CD4-positive, alpha-beta T cell treated with Interleukin-10 for 1 hour (primary cell): ENCODE measurements around the gene CTNNA2.

Experiments used
- DNase-seq: peaks from one replicate; pipeline ENCODE4 v3.0.0-alpha.2; 2020

The CTNNA2 gene

DNA sequence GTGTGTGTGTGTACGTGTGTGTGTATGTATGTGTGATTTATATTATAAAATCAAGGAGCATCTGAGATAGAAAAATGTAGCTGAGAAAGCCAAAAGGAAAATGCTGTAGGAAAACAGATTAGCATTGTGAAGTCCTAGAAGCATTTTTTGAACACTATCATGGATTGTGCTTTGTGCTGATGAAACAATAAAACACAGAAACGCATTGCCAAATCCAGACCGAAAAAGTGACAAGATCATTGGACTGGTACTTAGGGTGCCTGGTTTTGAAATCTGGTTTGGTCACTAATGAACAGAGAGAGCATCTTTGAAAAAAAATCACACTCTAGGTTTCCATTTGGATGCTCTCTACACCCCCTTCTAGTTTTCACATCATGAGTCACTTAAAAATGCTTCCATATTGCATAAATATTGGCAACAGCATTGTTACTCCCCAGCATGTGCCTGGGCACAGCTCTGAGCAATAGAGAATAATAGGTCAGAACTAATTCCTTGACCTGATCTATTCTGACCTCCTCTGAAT, 1006.3 kb downstream of the CTNNA2 start:
- DNase-seq: no peak

DNA sequence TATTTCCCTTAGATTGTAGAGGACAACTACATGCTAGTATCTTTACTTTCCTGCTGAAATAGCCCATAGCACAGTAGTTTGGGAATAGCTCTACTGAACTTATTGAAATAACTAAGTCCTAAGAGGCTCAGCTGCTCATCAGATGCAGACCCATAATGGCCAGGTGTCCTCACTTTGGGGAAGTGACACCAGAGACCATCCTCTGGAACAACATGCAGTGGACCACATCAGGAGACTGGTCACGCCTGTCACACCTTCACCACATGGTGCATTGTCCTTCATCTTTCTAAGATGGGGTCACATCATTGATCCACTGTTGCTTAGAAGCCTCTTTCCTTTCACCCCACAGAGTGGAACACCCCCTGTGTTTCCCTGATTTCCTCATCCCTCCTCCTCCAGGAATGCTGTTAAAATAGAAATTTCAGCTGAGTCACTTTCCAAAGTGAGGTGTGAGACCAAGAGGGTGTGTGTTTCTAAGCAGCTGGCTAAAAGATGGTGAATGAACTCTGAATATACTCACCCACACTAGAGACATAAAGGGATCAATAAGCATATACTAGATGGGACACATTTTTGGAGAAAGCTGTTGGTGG, 1006.9 kb downstream of the CTNNA2 start:
- no peak for DNase-seq

DNA sequence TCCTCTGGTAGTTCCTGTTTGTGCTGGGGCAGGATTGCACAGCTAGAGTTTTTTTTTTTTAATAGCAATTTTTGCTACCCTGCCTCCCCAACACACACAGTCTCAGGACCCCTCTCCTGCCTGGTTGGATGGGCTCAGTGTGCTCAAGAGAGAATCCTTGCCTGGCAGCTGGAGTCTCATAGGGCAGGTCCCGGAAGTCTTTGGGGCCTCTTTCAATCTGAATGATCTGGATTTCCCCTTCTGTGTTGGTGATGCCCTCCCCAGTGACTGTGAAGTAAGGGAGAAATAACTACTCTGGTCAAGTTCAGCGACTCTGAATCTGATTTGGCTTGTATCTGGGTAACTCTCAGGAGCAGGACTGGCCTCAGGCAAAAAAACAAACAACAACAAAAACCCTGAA, 1012.3 kb downstream of the CTNNA2 start:
- no peak for DNase-seq

DNA sequence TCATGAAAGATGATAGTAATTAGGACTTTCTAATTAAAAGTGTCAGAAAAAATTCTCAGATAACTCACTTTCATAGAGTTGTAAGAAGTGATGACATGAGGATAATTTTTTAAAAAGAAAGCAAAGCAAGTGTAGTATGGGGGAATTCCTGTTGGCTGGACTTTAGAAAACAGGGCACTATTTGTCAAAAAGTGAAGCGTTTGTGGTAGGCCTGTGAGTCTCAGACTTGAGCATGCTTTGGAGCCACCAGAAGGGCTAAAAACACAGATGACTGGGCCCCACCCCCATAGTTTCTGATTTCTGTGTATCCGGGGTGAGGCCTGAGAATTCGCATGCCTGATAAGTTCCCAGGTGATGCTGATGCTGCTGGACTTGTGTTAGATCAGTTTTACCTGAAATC, 1014.3 kb downstream of the CTNNA2 start:
- DNase-seq: no peak

DNA sequence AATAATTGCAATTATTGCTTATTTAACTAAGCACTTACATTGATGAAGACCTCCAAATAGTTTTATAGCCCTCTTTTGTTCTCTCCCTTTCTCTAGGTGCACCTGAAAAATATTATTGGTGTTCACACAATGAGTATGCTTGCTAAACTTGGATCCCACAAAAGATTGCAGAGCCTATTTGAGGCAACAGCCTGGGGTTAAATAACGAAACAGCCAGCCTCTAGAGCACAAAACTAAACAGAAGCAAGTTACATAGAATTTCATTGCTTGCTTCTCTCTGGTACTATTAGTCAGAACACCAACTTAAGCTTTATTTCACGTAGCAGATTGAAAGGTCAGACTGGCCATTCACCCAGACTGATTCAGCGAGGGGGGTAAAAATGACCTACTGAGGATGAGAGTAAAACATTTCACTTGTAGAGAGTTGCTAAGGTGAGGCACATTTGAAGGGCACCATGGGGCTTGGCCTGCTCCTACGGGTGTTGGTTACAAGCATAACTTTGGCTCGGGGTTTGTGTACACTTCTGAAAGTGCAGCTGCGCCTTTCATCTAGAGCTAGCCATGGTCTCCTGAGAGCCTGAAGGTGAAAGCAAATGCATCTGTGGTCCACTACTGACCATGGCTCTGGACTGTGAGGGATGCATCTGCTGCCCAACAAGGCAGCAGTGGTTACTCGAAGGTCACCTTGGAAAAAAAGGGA, 1016.8 kb downstream of the CTNNA2 start:
- no peak for DNase-seq

DNA sequence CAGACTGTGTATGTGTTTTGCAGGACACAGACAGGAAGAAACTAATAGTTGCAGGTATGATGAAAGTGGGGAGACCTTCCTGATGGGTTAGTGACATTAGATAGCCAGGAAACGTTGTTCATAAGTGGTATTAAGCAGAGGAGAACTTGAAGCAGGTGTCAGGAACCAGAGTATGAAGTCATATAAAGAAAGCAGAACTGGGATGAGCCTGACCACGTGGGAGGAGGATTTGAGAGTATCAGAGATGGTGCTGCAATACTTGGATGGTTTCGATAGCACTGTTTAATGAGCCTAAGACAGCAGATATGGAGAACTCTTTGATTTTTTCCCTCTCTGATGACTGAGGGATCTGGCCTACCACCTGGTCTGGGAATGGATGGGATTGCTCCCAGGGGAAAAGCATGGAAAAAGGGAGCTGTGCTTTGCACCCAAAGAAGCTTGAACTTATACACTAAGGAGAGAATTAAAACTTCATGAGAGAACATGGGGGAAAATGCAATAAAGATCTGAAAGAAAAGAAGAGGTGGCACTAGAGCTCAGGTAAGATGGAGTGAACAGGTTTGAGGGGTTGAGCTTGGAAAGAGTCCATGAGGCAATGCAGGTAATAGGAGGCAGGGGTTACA, 1017.7 kb downstream of the CTNNA2 start:
- DNase-seq: no peak

DNA sequence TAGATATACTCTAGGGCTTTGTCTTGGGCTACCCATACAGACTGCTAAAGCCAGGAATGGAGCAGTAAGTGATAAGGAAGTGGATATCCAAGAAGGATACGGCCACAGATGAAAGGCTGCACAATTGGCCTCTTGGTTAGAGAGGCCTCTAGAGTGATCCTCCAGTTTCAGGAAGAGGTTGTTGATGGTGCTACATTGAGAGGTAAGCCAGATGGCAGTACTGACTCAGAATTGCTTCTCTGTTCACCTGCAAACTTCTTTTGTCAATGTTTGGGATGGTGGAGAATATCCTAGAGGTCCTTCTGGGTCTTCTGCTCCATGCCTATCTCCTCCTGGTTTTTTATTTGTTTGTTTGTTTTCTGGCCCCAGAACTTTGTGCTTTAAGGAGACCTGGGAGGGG, 1018.5 kb downstream of the CTNNA2 start:
- DNase-seq: no peak

DNA sequence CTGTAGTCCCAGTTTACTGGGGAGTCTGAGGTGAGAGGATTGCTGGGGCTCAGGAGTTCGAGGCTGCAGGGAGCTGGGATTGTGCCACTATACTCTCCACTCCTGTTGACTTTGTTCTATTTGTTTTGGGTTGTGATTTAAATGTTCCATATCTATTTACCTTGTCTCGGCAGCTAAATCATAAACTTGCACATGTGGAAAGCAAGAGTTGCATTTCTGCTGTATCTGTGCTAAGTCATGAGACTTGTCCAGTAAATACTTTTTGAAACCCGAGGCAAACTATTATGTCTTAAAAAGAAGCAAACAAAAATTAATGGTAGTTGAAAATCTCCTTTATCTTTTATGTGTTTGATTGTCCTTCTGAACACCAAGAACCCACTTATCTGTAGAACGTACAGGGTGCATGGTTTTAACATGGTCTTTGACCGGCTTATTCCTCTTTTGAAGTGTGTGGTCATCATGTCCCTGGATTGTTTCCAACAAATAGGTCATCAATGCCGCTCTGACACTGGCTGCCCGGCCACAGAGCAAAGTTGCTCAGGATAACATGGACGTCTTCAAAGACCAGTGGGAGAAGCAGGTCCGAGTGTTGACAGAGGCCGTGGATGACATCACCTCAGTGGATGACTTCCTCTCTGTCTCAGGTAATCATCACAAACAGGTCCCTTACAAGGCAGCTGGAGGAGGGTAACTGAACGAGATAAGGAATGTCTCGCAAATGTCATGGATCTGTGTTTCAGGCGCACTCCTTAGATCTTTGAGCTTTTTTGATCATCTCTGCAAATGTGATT, 1032.8 kb downstream of the CTNNA2 start:
- DNase-seq: no peak

DNA sequence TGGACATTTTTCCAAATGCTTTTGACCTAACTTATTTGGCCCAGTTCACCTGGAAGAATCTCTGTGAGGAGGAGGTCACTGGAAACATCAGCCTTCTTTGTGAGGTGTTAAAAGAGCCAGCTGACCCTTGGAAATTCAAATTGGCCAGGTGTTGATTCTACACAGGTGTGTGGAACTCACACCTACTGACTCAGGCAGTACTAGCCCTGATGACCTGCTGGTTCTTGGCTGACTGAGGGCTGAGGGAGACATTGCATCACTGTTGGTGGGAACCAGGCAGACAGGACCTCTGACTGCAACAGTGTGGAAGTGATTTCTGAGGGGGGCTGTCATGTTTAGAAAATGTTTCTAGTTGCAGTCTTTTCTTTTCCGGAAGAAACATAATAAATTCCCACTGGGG, 1033.9 kb downstream of the CTNNA2 start:
- no peak for DNase-seq

DNA sequence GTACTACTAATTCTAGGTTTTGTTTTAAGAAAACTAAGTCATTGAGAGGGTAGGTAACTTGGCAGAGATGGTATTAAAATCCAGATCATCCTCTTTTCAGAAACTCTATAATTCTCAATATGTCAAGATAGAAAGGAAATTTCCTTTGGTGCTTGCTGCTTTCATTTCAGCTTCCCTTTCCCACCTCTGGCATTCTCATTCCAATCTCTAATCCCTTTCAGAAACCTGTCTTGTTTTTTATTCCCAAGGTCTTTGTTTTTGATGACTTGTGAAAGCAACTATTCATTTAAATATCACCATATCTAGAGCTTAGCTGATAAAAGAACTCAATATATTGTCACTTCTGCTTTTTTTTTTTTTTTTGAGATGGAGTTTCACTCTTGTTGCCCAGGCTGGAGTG, 1034.5 kb downstream of the CTNNA2 start:
- no peak for DNase-seq

DNA sequence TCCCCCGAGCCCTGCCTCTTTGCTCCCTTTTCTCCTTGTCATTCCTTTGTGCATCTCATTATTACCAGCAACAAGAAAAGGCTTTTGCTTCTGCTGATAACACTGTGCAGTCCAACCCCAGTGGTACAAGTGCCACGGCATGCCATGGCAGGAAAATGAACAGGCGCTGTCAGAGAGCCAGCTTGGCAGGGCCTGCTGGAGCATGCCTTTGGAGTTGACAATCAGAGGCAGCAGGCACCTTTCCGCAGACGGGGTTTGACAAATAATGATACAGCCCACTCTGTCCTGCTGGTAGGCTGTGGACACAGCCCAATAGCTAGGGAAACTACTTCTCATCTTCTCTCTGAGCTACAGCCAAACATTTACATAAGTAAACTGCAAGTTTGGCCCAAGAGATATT, 1035.6 kb downstream of the CTNNA2 start:
- no peak for DNase-seq

DNA sequence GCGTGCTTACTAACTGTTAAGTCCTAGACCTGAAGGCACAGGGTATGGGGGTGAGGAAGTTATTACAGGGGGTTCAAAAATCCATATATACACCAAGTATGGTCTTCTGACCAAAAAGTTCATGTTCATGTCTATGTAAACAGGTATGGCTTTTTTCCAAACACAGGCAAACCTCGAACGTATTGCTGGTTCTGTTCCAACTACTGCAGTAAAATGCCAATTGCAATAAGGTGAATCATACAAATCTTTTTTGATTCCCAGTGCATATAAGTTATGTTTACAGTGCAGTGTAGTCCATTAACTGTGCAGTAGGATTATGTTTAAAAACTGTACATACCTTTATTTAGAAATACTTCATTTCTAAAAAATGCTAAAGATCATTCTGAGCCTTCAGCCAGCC, 1037.0 kb downstream of the CTNNA2 start:
- DNase-seq: no peak

DNA sequence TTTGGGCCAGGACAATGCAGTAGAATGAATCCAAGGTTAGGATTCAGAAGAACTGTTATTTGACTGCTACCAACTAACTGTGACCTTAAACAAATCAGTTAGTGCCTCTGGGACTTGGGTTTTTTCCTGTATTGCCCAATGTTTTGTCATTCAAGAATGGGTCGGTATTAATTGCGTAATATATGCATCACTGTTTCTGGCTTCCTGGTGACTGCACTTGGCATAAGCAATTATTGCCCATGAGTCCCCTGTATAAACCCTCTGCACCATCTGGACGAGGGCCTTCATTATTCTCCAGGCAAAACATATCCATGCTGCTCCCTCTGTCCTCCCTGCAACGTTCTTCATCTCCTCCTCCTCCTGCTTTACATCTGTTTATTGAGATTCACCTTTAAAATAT, 1047.5 kb downstream of the CTNNA2 start:
- DNase-seq: no peak

DNA sequence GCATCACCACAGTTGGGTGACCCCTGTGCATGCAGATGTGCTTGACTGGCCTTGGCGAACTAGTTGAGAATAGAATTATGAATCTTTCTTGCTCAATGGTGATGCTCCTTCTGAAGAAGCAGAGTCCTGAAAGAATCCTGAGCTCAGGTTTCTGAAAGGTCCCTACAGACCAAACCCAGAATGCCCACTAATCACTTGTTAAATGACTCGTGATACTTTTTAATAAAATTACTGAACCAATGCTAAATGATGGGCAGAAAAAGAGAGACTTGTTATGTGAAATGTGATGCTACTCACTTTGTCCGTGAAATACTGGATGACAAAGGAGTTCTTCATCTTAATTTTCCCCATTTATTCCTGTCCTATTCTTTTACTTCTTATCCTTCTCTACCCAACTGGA, 1055.2 kb downstream of the CTNNA2 start:
- no peak for DNase-seq

DNA sequence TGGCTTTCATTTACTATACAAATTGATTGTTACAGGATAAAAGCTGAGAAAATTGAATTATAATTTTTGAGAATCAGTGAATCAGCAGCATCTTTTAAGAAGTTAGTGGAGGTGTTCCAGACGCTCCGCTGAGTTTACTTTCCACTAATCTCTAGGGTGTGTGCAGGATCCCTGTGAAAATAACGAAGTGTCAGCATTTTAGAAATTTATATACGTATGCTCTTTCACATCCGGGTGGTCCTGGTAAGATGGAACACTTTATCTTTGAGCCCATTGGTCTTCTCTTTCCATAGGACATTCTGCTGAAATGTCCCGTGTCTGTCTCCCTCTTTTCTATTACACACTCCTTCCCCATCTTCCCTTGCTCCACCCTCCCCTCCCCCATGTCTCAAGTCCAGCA, 1060.3 kb downstream of the CTNNA2 start:
- no peak for DNase-seq

DNA sequence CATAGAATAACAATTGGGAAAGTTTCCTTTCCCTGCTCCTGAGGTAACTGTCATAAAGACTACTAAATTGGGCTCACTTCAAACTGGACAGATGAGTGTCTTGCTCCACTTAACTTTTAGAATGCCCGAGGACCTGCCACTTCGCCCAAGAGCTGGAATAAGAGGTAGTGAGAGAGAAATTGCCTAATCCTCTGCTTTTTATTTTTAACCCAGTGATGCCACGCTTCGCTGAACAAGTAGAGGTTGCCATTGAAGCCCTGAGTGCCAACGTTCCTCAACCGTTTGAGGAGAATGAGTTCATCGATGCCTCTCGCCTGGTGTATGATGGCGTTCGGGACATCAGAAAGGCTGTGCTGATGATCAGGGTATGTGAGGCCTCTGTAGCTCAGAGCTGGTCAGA, 1061.1 kb downstream of the CTNNA2 start:
- no peak for DNase-seq

DNA sequence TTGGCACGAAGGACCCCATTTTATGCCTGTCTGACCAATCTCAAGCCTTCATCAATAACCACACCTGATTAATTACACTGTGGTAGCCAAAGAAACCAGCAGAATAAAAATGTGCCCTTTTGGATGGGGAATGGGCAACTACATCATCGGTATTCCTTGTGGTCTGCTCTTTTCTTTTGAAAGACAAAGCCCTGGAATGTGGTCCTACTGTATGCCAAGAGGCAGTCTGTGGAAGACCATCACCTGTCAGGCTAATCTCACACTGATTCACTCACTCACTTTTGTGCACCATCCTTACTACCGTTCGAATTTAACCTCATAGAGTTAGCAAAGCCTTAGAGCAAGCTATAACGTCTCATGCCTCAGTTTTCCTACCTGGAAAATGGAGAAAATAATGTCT, 1066.9 kb downstream of the CTNNA2 start:
- DNase-seq: no peak

DNA sequence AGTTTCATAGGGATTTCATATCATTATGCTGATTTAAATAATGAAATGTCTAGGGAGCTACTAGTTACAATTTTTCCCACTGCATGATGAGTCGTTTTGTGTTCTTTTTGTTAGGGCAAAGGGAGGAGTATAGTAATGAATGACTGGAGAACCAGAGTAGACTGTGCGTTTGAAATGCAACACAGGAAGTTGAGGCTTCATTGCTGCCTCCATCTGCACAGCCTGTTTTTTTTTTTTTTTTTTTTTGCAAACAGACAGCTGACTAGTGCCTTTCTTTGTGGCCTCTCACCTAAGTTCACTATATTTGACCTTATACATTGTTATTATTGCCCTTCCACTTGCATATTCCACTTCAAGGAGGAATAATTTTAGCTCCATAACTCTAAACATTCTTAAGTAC, 1078.4 kb downstream of the CTNNA2 start:
- DNase-seq: no peak

DNA sequence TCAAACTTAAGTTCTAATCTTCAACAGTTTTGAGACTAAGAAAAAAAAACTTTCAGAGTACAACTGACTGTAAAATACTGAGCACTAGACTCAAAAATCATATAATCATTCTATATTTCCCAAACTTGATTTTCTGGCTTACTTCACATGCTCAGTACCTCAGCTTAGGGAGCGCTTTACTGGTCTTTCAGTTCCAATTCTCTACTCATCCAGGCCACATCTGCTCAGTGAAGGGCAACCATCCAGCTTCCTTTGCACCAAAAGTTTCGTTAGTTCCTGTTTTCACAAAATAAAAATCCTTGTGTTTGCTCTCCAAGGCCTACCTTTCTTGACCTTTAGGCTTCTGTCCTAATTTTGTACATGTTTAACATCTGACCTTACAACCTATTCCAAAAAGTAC, 1079.3 kb downstream of the CTNNA2 start:
- DNase-seq: no peak

DNA sequence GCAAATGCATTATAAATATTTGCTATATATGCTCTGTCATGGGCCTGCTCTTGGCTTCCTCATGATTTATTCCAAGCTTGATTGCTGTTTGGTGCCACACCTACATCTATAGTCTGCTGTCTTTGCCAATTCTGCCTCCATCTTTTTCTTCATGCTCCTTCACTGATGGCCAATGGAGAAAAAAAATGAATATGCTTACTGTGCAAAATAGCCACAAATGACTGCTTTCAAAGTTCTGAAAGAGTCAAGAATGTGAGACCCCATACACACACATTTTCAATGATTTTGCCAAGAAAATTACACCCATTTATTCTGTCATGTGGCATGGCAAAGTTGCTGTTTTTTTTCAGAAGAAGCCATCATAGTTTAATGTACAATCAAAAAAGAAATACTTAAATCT, 1097.3 kb downstream of the CTNNA2 start:
- no peak for DNase-seq

DNA sequence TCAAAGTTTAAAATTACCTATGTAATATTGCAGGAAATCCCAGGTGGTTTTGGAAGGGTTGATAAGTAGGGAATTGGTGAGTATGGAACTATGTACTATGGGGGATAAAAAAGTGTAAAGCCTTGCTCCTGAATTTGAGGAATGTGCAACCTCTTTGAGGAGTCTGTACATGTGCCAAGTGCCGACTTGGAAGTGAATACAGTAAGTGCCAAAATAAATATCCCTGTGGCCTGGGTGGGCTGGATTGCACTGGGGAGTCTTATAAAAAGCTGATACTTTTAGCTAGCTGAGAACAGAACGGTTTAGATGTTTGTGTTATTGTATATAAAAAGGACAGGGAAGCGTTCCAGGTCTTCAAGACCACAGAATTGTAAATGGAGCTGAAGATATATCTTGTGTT, 1108.8 kb downstream of the CTNNA2 start:
- no peak for DNase-seq

DNA sequence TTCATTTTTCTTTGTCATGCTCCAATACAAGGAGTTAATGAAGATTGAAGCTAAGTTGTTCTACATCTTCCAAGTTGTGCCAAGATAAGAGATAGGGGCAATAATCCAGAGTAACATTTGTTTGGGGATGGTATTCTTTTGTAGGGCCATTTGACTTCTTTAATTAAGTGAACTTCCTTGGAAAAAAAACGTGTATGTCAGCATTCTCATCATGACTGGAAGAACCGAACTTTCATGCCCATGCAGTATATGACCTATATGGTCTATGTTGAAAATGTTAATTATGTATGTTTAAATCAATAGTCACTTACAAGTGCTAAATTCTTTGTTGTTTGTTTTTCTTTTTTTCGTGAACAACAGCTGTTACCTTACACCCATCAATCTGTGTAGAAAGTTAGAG, 1111.2 kb downstream of the CTNNA2 start:
- no peak for DNase-seq

DNA sequence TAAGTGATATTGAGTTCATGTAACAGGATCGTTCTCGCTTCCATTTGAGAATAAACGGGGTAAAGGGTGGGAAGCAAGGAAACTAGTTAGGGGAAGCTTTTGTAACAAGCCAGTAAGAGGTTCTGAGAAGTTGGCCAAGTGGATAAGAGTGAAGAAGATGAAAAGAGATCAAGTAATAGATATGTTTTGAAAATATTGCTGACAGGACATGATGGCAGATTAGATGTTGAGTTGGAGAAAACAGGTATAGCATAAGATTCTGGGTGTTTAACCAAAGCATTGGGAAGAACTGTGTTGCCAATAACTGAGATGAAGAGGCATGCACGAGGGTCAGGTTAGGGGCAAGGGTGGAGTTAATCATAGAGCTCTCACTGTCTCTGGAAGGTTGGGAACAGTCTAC, 1121.7 kb downstream of the CTNNA2 start:
- DNase-seq: no peak

DNA sequence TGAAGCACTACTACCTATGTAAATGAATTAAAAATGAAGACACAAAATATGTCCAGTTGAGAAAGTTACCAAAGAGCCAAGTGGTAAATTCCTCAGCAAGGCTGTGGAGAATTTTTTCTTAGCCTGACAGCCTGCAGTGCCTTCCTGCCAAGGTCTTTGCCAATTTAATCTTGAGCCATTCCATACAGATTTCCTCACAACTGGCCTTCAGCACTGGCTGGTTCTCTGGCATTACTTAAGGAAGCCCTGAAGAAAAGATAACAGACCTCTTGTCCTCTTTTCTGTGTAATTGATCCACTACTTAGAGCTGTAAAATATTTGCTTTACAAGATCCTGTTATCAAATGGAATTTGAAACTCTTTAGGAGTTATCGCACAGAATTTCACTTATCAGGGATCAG, 1125.9 kb downstream of the CTNNA2 start:
- DNase-seq: no peak
